Panc1 (cell line): ENCODE results near the gene ERCC2. TPM values are rescaled to one million over a fixed set of nuclear protein-coding genes. Genes with fewer than 3 reads are reported as not detected.

Source experiments
- ATAC-seq: fragments of 200-7000 bp; cut with Tn5 transposase; 2 replicates; pipeline ENCODE4 v1.9.1; 2020; ENCODE audit warnings: mild to moderate bottlenecking, moderate library complexity
- BruUV-seq: library from RNA; stranded (reverse); fragments of 400-500 nt; replicated peaks from 2 replicates; lab custom pipeline; 2021; lab: Mats Ljungman, UMichigan
- CTCF ChIA-PET: fragments of 300-600 bp; sonication (Branson Sonifier 250); formaldehyde crosslinking; loops from one replicate; lab custom pipeline; 2022; ENCODE audit warnings: antibody characterized with exemption; lab: Charles Lee
- POLR2A ChIA-PET: fragments of 300-600 bp; sonication (Branson Sonifier 250); formaldehyde crosslinking; loops from one replicate; lab custom pipeline; 2022; ENCODE audit warnings: antibody characterized with exemption; lab: Charles Lee
- DNase-seq: peaks from one replicate; pipeline ENCODE4 v3.0.0-alpha.2; 2010; ENCODE audit warnings: low read depth, low spot score
- H3K27ac ChIP-seq: 2 replicates; pipeline ENCODE4 v1.5.1; 2011; ENCODE audit warnings: mild to moderate bottlenecking, low read length, inconsistent platforms
- H3K27me3 ChIP-seq: fragments of 200-500 bp; sonication (Bioruptor generic); 2 replicates; pipeline ENCODE4 v1.6.0; 2014; ENCODE audit warnings: low read length, inconsistent platforms; ENCODE audit not compliant: control insufficient read depth, insufficient read depth
- H3K36me3 ChIP-seq: fragments of 200-500 bp; sonication (Bioruptor generic); 2 replicates; pipeline ENCODE4 v1.5.1; 2014; ENCODE audit warnings: inconsistent platforms, mild to moderate bottlenecking, low read length, moderate library complexity; ENCODE audit not compliant: control insufficient read depth, insufficient read depth
- H3K4me1 ChIP-seq: 2 replicates; pipeline ENCODE4 v1.5.1; 2011; ENCODE audit warnings: inconsistent platforms, mild to moderate bottlenecking, low read length, moderate library complexity; ENCODE audit not compliant: control insufficient read depth, insufficient read depth
- H3K4me3 ChIP-seq, 2 experiments: 2 replicates each; pipeline ENCODE4 v1.5.1; 2011 to 2012; ENCODE audit warnings: low read depth in 2 of 2, low read length in 2 of 2, mild to moderate bottlenecking in 2 of 2, inconsistent platforms in 1 of 2, moderate library complexity in 1 of 2
- H3K9me3 ChIP-seq: fragments of 200-500 bp; sonication (Bioruptor generic); 2 replicates; pipeline ENCODE4 v1.5.1; 2014; ENCODE audit warnings: low read depth, mild to moderate bottlenecking, inconsistent platforms, low read length, moderate library complexity; ENCODE audit not compliant: control insufficient read depth, insufficient read depth
- POLR2AphosphoS5 ChIP-seq: IDR thresholded peaks from 2 replicates; pipeline ENCODE4 v1.6.1; 2012; ENCODE audit warnings: mild to moderate bottlenecking, low read depth, low read length, moderate library complexity
- REST ChIP-seq, 2 experiments: IDR thresholded peaks; 2 replicates each; pipeline ENCODE4 v1.6.1; 2011 to 2012; ENCODE audit warnings: low read depth in 2 of 2, control low read depth in 1 of 2, low read length in 1 of 2, mild to moderate bottlenecking in 1 of 2, moderate library complexity in 1 of 2; ENCODE audit not compliant: insufficient read depth in 1 of 2
- SIN3A ChIP-seq: IDR thresholded peaks from 2 replicates; pipeline ENCODE4 v1.6.1; 2012; ENCODE audit warnings: low read depth, mild to moderate bottlenecking, low read length, moderate library complexity, borderline replicate concordance; ENCODE audit not compliant: insufficient read depth
- TCF7L2 ChIP-seq: IDR thresholded peaks from 2 replicates; pipeline ENCODE4 v1.6.1; 2011; ENCODE audit warnings: mild to moderate bottlenecking, low read depth, low read length, inconsistent platforms
- in situ Hi-C: cut with HindIII; loops from 2 replicates; pipeline ENCODE4 v1.10.0; 2016; ENCODE audit warnings: low sequenced_read_pairs, low pct_unique_long_range_greater_than_20kb
- intact Hi-C: fragments of 100-400 bp; cut with micrococcal nuclease; formaldehyde crosslinking; loops from one replicate; pipeline ENCODE4 v1.10.0; 2022; ENCODE audit not compliant: unreplicated experiment
- total RNA-seq: library from RNA; stranded (reverse); gene quantifications from one replicate; pipeline ENCODE4 v1.2.1, GENCODE V29; 2021; ENCODE audit not compliant: unreplicated experiment
- TF ChIP-seq, protein P1 (sequence below): fragments of 450-650 bp; IDR thresholded peaks from 2 replicates; pipeline ENCODE4 v1.5.1; 2017; ENCODE audit warnings: mild to moderate bottlenecking

The ERCC2 gene
- total RNA-seq, 1 experiment from 2014 or later, result 32.5 TPM

GRCh38 chr19:45307361-45307760, 63.0 kb downstream of the ERCC2 start:
- Histone ChIP-seq H3K36me3 (no peaks in the 10 kb centered on the region), H3K9me3 (no peaks in the 10 kb centered on the region), H3K27ac (no peak overlapping the region), H3K4me1 (no peaks in the 10 kb centered on the region), H3K27me3 (no peaks in the 10 kb centered on the region), H3K4me3 (no peak overlapping the region)
- DNase-seq, result no peak
- no peak for TF ChIP-seq POLR2AphosphoS5
- TF ChIP-seq REST (IDR thresholded peaks at IDR 0.05; ENCODE audit: insufficient read depth in 1 of 2, low read depth in 2 of 2, low read length in 1 of 2), result no peak
- TF ChIP-seq, protein P1, sequence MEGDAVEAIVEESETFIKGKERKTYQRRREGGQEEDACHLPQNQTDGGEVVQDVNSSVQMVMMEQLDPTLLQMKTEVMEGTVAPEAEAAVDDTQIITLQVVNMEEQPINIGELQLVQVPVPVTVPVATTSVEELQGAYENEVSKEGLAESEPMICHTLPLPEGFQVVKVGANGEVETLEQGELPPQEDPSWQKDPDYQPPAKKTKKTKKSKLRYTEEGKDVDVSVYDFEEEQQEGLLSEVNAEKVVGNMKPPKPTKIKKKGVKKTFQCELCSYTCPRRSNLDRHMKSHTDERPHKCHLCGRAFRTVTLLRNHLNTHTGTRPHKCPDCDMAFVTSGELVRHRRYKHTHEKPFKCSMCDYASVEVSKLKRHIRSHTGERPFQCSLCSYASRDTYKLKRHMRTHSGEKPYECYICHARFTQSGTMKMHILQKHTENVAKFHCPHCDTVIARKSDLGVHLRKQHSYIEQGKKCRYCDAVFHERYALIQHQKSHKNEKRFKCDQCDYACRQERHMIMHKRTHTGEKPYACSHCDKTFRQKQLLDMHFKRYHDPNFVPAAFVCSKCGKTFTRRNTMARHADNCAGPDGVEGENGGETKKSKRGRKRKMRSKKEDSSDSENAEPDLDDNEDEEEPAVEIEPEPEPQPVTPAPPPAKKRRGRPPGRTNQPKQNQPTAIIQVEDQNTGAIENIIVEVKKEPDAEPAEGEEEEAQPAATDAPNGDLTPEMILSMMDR, result no peak
- no peak for TF ChIP-seq TCF7L2
- no peak for TF ChIP-seq SIN3A
- intact Hi-C loops (no loop called here), in situ Hi-C loops (no loop called here)
- CTCF ChIA-PET, result no interaction called here
- POLR2A ChIA-PET, result no interaction called here
- BruUV-seq, result no TSS peak
- ATAC-seq, result no peak

DNA sequence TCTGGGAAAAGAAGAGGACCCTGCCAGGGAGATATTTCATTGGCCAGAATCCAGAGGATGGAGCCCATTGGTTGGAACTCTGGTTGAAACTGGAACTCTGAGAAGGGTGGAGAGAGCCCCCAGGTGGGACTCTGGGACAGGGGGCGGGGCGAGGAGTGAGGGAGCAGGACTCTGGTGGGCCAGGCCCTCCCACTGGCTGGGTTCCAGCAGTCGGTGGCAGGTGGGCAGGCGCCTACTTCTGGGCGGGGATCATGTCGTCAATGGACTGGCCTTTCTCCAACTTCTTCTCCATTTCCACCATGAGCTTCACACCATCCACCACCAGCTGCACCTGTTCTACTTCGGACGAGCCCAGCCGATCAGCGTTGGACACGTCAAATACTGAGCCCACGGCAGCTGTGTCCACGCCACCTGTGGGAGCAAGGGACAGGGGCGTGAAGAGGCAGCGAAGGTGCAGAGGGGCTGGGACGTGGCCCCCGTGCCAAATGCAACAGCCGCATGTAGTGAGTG, 63.8 kb downstream of the ERCC2 start:
- TF ChIP-seq TCF7L2 (no peak), REST (IDR thresholded peaks at IDR 0.05; ENCODE audit: insufficient read depth in 1 of 2, low read depth in 2 of 2, low read length in 1 of 2) (no peak), SIN3A (no peak), POLR2AphosphoS5 (no peak)
- TF ChIP-seq, protein P1, result no peak
- BruUV-seq, result no TSS peak
- ATAC-seq, result no peak
- H3K4me1 ChIP-seq, result no peaks in the 10 kb centered on the region
- no peaks in the 10 kb centered on the region for H3K36me3 ChIP-seq
- DNase-seq, result no peak
- no peaks in the 10 kb centered on the region for H3K27me3 ChIP-seq
- POLR2A ChIA-PET, result no interaction called here
- intact Hi-C loops, result no loop called here
- H3K4me3 ChIP-seq, result no peak overlapping the region
- in situ Hi-C loops, result no loop called here
- no peak overlapping the region for H3K27ac ChIP-seq
- no peaks in the 10 kb centered on the region for H3K9me3 ChIP-seq
- CTCF ChIA-PET, result interaction anchor here (0.9 kb wide), 1 partner anchor 20 kb away, joined by 3 read pairs; no protein-coding TSS in a partner anchor
